KOPT-K1 (cell line): ENCODE results near the gene ANKRD27.
A peak's percentile ranks its signal among the peaks of the same experiment; 100 is the strongest.
"Not testable (repeated sequence)": the region's sequence is repeated elsewhere in the genome, so short reads cannot be mapped to it uniquely, and the experiment has no call there.

Experiments used
- H3K27ac ChIP-seq: fragments of 200-600 bp; sonication (generic); 2 replicates; pipeline ENCODE4 v1.5.1; 2016; ENCODE audit warnings: antibody characterized with exemption, mild to moderate bottlenecking, low read depth, low read length; ENCODE audit not compliant: poor library complexity, severe bottlenecking
- H3K36me3 ChIP-seq: fragments of 200-600 bp; sonication (generic); 2 replicates; pipeline ENCODE4 v1.5.1; 2017; ENCODE audit warnings: antibody characterized with exemption, mild to moderate bottlenecking, low read length, moderate library complexity; ENCODE audit not compliant: insufficient read depth
- H3K9me3 ChIP-seq: fragments of 200-600 bp; sonication (generic); 2 replicates; pipeline ENCODE4 v1.5.1; 2017; ENCODE audit warnings: antibody characterized with exemption, low read length, mild to moderate bottlenecking; ENCODE audit not compliant: insufficient read depth, poor library complexity, severe bottlenecking

The ANKRD27 gene

DNA sequence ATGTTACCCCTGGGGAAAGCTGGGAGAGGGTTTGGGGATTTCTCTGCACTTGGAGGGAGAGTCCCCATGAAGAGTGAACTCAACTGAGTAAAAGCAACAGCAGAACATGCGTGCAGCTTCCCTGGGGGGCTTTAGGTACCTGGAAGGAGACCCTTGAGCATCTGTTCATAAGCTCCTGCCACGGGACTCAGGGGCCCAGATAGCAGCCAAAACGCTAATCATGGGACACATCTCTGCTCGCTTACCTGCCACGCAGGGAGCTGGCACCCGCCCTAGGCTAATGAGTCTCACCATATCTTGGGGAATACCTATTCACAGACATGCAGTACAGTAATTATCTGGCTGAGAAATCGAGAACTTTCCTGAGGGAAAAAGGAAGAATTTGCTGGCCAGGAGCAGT lies 60.1 kb downstream of the ANKRD27 start:
- H3K36me3 ChIP-seq, result peaks cover 58% of the 10 kb centered on the region
- H3K27ac ChIP-seq, result no peak overlapping the region
- H3K9me3 ChIP-seq, result no peaks in the 10 kb centered on the region

DNA sequence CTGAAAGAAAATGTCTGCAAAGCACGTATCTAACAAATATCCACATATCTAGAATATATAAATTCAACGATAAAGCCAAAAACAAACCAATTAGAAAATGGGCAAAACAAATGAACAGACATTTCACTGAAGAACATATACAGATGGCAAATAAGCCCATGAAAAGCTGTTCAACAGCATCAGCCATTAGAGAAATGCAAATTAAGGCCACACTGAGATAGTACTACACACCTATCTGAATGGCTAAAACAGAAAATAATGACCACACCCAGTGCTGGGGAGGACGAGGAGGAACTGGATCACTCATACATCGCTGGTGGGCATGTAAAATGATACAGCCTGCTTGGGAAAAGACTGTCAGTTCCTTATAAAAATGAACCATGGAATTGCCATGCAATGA lies 62.0 kb downstream of the ANKRD27 start:
- Histone ChIP-seq H3K9me3 (no peaks in the 10 kb centered on the region), H3K36me3 (peaks cover 51% of the 10 kb centered on the region), H3K27ac (no peak overlapping the region)

DNA sequence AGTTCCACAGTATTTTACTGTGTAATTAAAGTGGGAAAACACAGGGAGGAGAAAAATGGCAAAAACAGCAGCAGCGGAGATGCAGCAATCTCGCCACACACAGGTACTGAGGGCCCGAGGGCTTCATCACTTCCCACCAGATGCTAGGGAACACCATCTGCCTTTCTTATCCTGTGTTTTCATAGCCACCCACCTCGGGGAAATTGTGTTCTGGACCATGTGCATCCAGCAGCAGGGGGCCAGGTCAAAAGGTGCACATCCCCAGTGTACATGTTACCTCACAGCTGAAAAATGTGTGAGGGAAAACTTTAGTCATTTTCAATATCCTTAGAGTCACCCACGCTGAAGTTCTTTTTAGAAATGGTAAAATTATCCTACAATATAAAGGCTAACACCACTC lies 63.8 kb downstream of the ANKRD27 start:
- Histone ChIP-seq H3K9me3 (no peaks in the 10 kb centered on the region), H3K27ac (no peak overlapping the region), H3K36me3 (peaks cover 49% of the 10 kb centered on the region)

DNA sequence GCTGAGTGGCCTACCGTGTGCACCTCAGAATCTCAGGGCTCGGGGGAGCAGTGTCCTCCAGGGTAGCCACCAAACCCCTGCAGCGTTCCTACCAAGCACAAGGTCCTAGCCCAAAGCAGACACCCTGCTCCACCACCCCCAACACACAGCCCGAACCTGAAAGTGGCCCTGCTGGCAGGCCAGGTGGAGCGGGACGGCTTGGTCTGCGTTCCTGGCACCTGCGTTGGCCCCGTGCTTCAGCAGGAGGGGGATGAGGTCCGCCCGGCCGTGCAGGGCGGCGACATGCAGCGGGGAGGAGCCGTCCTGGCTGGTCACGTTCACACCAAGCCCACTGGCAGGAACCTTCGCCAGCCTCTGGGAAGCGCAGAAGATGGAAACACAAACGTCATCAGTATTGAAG lies 67.5 kb downstream of the ANKRD27 start:
- Histone ChIP-seq H3K27ac (no peak overlapping the region), H3K9me3 (no peaks in the 10 kb centered on the region), H3K36me3 (peaks cover 39% of the 10 kb centered on the region)

DNA sequence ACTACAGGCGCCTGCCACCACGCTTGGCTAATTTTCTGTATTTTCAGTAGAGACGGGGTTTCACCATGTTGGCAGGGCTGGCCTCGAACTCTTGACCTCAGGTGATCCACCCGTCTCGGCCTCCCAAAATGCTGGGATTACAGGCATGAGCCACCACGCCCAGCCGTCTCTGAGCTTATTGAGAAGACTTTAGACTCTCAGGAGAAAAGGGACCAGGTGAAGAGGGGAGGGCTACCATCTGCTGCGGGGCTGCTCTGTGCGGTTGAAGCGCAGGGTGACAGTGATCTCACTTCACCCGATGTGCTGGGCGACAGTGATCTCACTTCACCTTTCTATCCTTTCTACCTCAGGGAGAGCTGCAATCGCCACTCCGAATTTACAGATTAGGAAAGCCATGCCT lies 68.7 kb downstream of the ANKRD27 start:
- no peak overlapping the region for H3K27ac ChIP-seq
- peaks cover 42% of the 10 kb centered on the region for H3K36me3 ChIP-seq

DNA sequence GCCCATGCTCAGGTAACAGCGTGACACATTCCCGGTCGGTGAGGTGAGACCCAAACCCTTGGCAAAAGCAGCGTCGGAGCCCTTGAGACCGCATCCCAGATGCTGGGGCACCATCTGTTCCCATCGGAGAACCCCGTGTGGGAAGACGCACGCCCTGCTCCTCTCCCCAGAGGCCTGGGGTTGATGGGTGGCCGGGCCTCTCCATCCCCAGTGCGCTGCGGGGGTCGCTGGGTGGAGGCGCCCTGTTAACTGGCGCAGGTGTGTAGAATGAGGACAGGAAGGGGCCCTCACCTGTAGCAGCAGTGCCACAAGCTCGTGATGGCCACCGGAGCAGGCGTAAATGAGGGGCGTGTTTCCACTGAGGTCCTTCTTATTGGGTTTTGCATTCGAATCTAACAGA lies 69.4 kb downstream of the ANKRD27 start:
- Histone ChIP-seq H3K27ac (no peak overlapping the region), H3K9me3 (no peaks in the 10 kb centered on the region), H3K36me3 (peaks cover 44% of the 10 kb centered on the region)

More for the DNA sequence above, 68.7 kb downstream of the ANKRD27 start:
- H3K9me3 ChIP-seq, result no peaks in the 10 kb centered on the region

DNA sequence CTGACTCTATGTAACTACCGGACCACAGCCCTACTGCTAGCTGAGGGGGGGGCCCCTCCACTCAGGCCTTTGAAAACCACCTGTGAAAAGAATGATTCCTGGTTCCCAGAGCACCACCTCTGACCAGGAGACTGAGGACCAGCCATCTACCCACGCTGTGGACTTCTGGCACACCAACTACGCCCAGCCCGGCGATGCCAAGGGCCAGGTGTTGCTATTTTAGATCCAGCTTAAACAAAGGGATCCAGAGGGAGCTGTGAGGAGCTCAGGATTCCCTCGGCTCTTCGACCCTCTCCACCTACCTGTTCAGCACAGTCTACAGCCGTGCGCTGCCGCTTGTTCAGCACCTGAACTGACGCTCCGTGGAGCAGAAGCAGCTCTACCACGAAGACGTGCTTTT lies 71.0 kb downstream of the ANKRD27 start:
- Histone ChIP-seq H3K36me3 (peaks cover 39% of the 10 kb centered on the region), H3K9me3 (no peaks in the 10 kb centered on the region), H3K27ac (no peak overlapping the region)

DNA sequence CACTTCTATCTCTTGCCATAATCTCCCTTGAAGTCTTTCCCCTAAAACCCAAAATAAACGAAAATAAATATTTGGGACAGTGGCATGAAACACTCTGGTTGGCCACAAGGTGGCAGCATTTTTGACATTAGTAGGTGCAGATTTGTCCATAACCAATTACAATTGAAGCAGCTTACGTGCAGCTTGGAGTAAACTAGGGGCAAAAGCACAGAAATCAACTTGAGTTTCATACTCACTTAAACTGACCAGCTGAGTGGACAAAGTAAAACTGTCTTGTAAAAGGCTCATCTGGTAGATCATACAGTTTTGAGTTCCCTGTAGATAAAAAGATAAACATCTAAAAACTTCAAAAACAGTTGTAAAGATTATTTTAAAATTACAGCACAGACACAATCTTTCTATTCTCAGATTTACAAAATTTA lies 75.2 kb downstream of the ANKRD27 start:
- Histone ChIP-seq H3K27ac (no peak overlapping the region), H3K36me3 (peaks cover 62% of the 10 kb centered on the region), H3K9me3 (no peaks in the 10 kb centered on the region)

DNA sequence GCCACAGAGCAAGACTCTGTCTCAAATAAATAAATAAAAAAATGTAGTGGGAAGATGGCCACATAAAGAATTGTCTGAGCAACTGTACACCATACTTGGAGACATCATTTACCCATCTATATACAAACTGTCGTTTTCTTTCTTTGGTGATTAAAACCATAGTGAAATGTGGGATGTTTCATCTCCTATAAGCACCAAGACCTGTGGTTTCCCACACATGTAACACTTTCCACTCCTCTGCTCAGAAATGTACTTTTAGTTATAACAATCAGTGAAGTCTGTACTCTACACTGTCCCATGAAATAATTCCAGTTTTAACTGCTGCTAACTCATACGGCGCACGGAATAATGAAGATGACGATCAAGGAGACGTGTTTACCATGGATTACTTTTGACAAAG lies 75.7 kb downstream of the ANKRD27 start:
- peaks cover 66% of the 10 kb centered on the region for H3K36me3 ChIP-seq
- H3K9me3 ChIP-seq, result no peaks in the 10 kb centered on the region
- no peak overlapping the region for H3K27ac ChIP-seq

DNA sequence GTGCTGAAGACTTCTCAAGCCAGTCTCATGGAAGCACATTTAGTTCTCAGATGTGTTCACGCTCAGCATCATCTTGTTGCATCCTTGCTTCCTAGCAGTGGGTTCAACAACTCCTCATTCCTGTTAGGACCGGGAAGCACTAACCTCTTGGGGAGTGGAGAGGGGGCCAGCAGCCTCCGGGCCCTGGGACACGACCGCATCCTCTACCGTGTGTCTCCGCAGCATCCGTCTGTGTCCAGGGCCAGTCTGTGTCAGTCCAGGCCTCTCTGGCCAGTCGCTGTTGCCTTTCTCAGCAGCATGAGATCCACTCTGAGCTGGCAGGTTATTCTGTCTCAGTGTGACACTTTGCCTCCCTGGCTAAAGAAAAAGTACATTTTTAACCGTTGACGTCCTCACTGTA lies 77.0 kb downstream of the ANKRD27 start:
- Histone ChIP-seq H3K36me3 (peaks cover 66% of the 10 kb centered on the region), H3K27ac (no peak overlapping the region), H3K9me3 (no peaks in the 10 kb centered on the region)

DNA sequence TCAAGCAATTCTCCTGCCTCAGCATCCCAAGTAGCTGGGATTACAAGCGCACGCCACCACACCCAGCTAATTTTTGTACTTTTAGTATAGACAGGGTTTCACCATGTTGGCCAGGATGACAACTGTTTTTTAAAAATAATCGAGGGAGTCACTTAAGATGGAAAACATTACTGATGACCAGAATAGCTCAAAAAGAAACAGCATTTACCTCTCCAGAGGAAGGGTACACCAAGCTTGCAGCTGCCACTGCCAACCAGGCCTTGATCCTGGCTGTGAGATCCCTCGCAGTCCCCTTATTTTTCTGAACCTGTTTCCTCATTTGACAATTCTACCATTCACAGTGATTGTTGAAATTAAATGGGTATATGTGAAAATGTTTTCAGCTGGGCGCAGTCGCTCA lies 79.5 kb downstream of the ANKRD27 start:
- H3K27ac ChIP-seq, result no peak overlapping the region
- H3K9me3 ChIP-seq, result no peaks in the 10 kb centered on the region
- peaks cover 58% of the 10 kb centered on the region for H3K36me3 ChIP-seq

DNA sequence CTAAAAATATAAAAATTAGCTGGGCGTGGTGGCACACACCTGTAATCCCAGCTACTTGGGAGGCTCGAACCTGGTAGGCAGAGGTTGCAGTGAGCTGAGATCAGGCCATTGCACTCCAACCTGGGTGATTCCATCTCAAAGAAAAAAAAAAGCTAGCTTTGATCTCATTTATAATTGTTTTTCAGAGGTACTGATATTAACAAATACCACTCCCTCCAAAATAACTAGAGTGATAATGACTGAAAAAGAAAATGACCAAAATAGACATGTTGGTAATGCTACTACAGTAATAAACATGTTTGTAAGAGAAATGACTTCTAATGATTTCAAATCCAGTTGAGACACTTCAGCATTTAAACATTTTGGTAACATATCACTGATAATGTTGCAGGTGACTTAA lies 81.0 kb downstream of the ANKRD27 start:
- peaks cover 58% of the 10 kb centered on the region for H3K36me3 ChIP-seq
- no peaks in the 10 kb centered on the region for H3K9me3 ChIP-seq
- no peak overlapping the region for H3K27ac ChIP-seq

DNA sequence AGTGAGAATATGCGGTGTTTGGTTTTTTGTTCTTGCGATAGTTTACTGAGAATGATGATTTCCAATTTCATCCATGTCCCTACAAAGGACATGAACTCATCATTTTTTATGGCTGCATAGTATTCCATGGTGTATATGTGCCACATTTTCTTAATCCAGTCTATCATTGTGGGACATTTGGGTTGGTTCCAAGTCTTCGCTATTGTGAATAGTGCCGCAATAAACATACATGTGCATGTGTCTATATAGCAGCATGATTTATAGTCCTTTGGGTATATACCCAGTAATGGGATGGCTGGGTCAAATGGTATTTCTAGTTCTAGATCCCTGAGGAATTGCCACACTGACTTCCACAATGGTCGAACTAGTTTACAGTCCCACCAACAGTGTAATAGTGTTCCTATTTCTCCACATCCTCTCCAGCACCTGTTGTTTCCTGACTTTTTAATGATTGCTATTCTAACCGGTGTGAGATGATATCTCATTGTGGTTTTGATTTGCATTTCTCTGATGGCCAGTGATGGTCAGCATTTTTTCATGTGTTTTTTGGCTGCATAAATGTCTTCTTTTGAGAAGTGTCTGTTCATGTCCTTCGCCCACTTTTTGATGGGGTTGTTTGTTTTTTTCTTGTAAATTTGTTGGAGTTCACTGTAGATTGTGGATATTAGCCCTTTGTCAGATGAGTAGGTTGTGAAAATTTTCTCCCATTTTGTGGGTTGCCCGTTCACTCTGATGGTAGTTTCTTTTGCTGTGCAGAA lies 87.1 kb downstream of the ANKRD27 start:
- H3K36me3 ChIP-seq, result peaks cover 40% of the 10 kb centered on the region
- not testable (repeated sequence) for H3K27ac ChIP-seq, H3K9me3 ChIP-seq

DNA sequence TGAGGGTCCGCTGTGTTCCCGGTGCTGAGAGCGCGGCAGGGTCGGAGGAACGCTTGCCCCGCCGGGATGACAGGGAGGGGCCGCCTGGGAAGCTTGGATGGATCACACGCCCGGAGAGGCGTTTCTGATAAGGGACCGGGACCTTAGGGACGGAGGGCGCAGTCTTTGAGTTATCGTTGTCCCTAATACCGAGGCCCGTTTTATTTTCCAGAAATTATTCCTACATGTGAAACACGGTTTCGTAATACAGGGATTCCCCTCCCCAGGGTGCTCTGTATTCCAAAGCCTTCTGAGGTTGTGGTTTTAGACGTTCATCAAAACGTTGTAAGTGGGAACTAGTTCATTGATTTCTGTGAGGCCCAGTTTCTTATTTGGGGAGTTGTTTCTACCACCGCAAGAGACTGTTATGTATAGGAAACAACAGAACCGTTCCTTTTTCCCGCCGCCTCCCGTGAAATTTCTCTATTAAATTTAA lies 93.2 kb downstream of the ANKRD27 start:
- Histone ChIP-seq H3K36me3 (peaks cover 42% of the 10 kb centered on the region), H3K9me3 (no peaks in the 10 kb centered on the region), H3K27ac (peak overlapping the region; percentile 75)

DNA sequence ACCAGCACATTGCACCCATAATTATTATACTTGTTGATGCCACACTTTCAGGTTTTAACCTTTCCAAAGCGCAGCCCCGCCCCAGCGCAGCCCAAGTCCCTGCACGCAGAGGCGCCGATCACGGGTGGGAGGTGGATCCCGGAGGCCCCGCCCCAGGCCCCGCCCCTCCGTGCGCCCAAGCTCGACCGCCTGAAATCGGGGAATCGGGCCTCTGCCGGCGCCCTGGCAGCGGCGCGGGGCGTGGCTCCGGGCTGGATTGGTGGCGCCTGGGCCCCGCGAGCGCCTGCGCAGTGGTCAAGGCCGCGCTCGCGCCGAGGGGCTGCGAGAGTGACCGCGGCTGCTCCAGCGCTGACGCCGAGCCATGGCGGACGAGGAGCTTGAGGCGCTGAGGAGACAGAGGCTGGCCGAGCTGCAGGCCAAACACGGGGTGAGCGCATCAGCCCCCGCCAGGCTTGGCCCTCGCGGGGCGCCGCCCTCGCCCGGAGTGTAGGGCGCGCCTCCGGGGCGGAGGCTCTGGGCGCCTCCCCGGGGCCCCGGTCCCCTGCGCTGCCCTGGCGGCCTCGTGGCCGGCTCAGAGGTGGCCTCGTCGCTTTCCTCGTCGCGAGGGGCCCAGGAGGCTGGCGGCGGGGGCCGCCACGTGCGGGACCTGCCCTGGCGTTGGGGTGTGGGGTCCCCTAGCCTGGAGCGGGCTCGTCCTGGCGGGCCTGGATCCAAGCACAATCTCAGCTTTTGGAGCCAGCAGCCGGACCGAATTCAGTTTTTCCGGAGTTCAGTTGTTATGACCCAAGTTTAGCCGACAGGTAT lies 93.9 kb downstream of the ANKRD27 start, which contains the start of gene PDCD5:
PDCD5 (plus strand) TSS at position 290 of the 804 bp plus-strand sequence; CDS start at position 362, 72 bp downstream.
- Histone ChIP-seq H3K9me3 (no peaks in the 10 kb centered on the region), H3K27ac (peak within 1 kb of the TSS; percentile 75), H3K36me3 (peaks cover 37% of the 10 kb centered on the region)
